ENCODE measurements around the gene SRSF9. TPM values are rescaled to one million over a fixed set of nuclear protein-coding genes. Genes with fewer than 3 reads are reported as not detected.

The SRSF9 gene
- total and polyA plus RNA-seq, 2 of the 13 experiments (the other 11 are each of a cell fraction or from before 2014, with no cell fraction given) = 125 to 144 TPM

GRCh38 chr12:120445911-120446843 lies 23.4 kb downstream of the SRSF9 start, which contains the start of the genes GATC and TRIAP1 (continued):
- TF ChIP-seq PCBP1 (IDR thresholded peaks at IDR 0.05; ENCODE audit: borderline replicate concordance, low read depth, low read length) (peak; percentile 91; the same call in 1 of the 2 replicates), ZSCAN9 (CRISPR knock-in tag; IDR thresholded peaks at IDR 0.05; ENCODE audit: borderline replicate concordance) (peak; percentile 57; the same call in 1 of the 2 replicates), GLI4 (CRISPR knock-in tag; IDR thresholded peaks at IDR 0.05; ENCODE audit: borderline replicate concordance) (peak; percentile 95), ZNF263 (CRISPR knock-in tag; IDR thresholded peaks at IDR 0.05) (peak; percentile 83), ELF1 (CRISPR knock-in tag; IDR thresholded peaks at IDR 0.05) (peak; percentile 87), MAFG (CRISPR knock-in tag; IDR thresholded peaks at IDR 0.05) (no peak), SRSF1 (optimal IDR thresholded peaks at IDR 0.05; ENCODE audit: low read depth, low read length) (peak; percentile 93), EEA1 (CRISPR knock-in tag; IDR thresholded peaks at IDR 0.05; ENCODE audit: borderline replicate concordance) (0 out of 2 replicates have a peak, but pooled peaks have one; percentile 28), SNRNP70 (IDR thresholded peaks at IDR 0.05; ENCODE audit: low read depth, low read length) (no peak), ZNF713 (CRISPR knock-in tag; IDR thresholded peaks at IDR 0.05) (no peak), ELF3 (CRISPR knock-in tag; IDR thresholded peaks at IDR 0.05) (peak; percentile 76), NFE2L2 (IDR thresholded peaks at IDR 0.05; ENCODE audit: low read length) (no peak), RNF219 (CRISPR knock-in tag; IDR thresholded peaks at IDR 0.05) (no peak; the same call in 1 of the 2 replicates), SATB2 (CRISPR knock-in tag; IDR thresholded peaks at IDR 0.05) (no peak), KAT2B (IDR thresholded peaks at IDR 0.05; ENCODE audit: borderline replicate concordance, low read depth, low read length) (no peak), PRDM10 (CRISPR knock-in tag; IDR thresholded peaks at IDR 0.05; ENCODE audit: low read depth) (peak; percentile 75; the same call in 1 of the 2 replicates), ZFP36L2 (CRISPR knock-in tag; IDR thresholded peaks at IDR 0.05) (0 out of 2 replicates have a peak, but pooled peaks have one; percentile 48), SSRP1 (CRISPR knock-in tag; IDR thresholded peaks at IDR 0.05) (no peak), KLF13 (CRISPR knock-in tag; IDR thresholded peaks at IDR 0.05) (no peak; the same call in 1 of the 2 replicates), ESRRA (CRISPR knock-in tag; IDR thresholded peaks at IDR 0.05; ENCODE audit: low read depth) (peak; percentile 76), MLXIP (CRISPR knock-in tag; IDR thresholded peaks at IDR 0.05; ENCODE audit: borderline replicate concordance) (no peak)

Data from HepG2 (cell line).